HAP-1 (cell line): ENCODE measurements around the gene GPR42.
"Not testable (repeated sequence)": the region's sequence is repeated elsewhere in the genome, so short reads cannot be mapped to it uniquely, and the experiment has no call there.

Experiments
- DNase-seq, 2 experiments: peaks; one replicate each; pipeline ENCODE4 v3.0.0-alpha.2; 2016 to 2020; ENCODE audit warnings: low spot score in 2 of 2
- H3K27me3 ChIP-seq: fragments of 250-450 bp; sonication (Bioruptor Pico); 2 replicates; pipeline ENCODE4 v1.5.1; 2020; ENCODE audit warnings: low read depth, mild to moderate bottlenecking, moderate library complexity
- H3K36me3 ChIP-seq: fragments of 250-450 bp; sonication (Bioruptor Pico); replicated peaks from 2 replicates; pipeline ENCODE4 v1.5.1; 2020; ENCODE audit warnings: mild to moderate bottlenecking
- H3K4me1 ChIP-seq: fragments of 250-450 bp; sonication (Bioruptor Pico); 2 replicates; pipeline ENCODE4 v1.5.1; 2020; ENCODE audit warnings: mild to moderate bottlenecking
- H3K4me3 ChIP-seq: fragments of 250-450 bp; sonication (Bioruptor Pico); 2 replicates; pipeline ENCODE4 v1.5.1; 2020; ENCODE audit warnings: mild to moderate bottlenecking, moderate library complexity
- H3K9me3 ChIP-seq: fragments of 250-450 bp; sonication (Bioruptor Pico); 2 replicates; pipeline ENCODE4 v1.5.1; 2020; ENCODE audit warnings: mild to moderate bottlenecking, moderate library complexity
- in situ Hi-C: fragments of 300-500 bp; cut with MboI; formaldehyde crosslinking; loops from 3 replicates; pipeline ENCODE4 v1.14.3; 2020; ENCODE audit warnings: low sequenced_read_pairs, inconsistent platforms, mixed read lengths

The GPR42 gene

DNA sequence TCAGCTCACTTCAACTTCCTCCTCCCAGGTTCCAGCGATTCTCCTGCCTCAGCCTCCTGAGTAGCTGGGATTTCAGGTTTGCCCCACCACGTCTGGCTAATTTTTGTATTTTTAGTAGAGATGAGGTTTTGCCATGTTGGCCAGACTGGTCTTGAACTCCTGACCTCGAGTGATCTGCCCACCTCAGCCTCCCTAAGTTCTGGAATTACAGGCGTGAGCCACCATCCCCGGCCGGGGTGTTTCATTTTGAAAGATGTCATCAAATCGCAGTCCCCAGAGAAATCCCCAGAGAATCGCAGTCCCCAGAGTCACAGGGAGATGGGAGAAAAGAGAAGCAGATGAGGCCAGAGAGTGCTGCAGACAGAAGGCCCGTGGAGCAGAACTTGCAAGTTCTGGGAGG is 30.5 kb downstream of the GPR42 start:
- DNase-seq, H3K4me1 ChIP-seq, in situ Hi-C loops, H3K9me3 ChIP-seq, H3K4me3 ChIP-seq, H3K27me3 ChIP-seq, H3K36me3 ChIP-seq: not testable (repeated sequence)

- no peaks in the 10 kb centered on the region for H3K9me3 ChIP-seq
- DNase-seq = no peak
- in situ Hi-C loops = no loop called here
- H3K36me3 ChIP-seq = no peaks in the 10 kb centered on the region
- no peak overlapping the region for H3K4me3 ChIP-seq
- no peaks in the 10 kb centered on the region for H3K4me1 ChIP-seq
- no peaks in the 10 kb centered on the region for H3K27me3 ChIP-seq
Measured at GRCh38 chr19:35403116-35403760, 32.4 kb downstream of the GPR42 start.

DNA sequence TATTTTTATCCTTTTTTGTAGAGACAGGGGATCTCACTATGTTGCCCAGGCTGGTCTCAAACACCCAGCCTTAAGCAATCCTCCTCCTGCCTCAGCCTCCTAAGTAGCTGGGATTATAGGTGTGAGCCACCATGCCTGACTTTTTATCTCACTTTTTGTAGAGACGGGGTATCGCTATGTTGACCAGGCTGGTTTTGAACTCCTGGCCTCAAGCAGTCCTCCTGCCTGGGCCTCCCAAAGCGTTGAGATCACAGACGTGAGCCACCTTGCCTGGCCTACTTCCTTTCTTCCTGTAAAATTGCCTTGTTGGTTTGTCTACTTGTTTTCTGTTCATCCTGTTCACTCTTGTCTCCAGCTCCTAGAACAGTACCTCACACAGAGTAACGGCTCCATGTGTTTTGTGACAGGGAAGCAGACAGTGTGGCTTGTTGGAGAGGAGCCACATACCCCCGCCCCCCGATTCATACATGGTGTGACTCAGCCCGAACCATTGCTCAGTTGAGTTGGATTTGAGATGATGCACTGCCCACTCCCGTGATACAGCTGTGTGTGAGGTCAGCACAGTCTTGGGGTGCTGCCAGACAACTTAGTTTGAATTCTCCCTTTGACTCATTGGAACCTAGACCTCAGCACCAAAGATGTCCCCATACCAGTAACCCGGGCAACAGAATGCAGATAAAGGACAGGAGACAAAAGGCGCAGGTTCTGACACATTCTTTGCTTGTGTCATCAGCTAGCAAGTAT is 34.2 kb downstream of the GPR42 start:
- Histone ChIP-seq H3K36me3 (no peaks in the 10 kb centered on the region), H3K4me1 (no peaks in the 10 kb centered on the region), H3K27me3 (peaks cover 1% of the 10 kb centered on the region; the same call in 1 of the 2 replicates), H3K4me3 (no peak overlapping the region), H3K9me3 (no peaks in the 10 kb centered on the region)
- no peak for DNase-seq
- in situ Hi-C loops = no loop called here

GRCh38 chr19:35407619-35408018 is 36.8 kb downstream of the GPR42 start:
- Histone ChIP-seq H3K27me3 (peaks cover 3% of the 10 kb centered on the region; the same call in 1 of the 2 replicates), H3K36me3 (no peaks in the 10 kb centered on the region), H3K9me3 (no peaks in the 10 kb centered on the region), H3K4me3 (no peak overlapping the region), H3K4me1 (no peaks in the 10 kb centered on the region)
- no peak for DNase-seq
- in situ Hi-C loops = no loop called here

- DNase-seq = no peak
- H3K4me1 ChIP-seq = no peaks in the 10 kb centered on the region
- H3K9me3 ChIP-seq = no peaks in the 10 kb centered on the region
- H3K27me3 ChIP-seq = peaks cover 3% of the 10 kb centered on the region; the same call in 1 of the 2 replicates
- no peak overlapping the region for H3K4me3 ChIP-seq
- no peaks in the 10 kb centered on the region for H3K36me3 ChIP-seq
- in situ Hi-C loops = no loop called here
Measured at GRCh38 chr19:35408284-35409171, 37.7 kb downstream of the GPR42 start.

- in situ Hi-C loops = no loop called here
- Histone ChIP-seq H3K27me3 (peaks cover 3% of the 10 kb centered on the region; the same call in 1 of the 2 replicates), H3K4me1 (no peaks in the 10 kb centered on the region), H3K36me3 (no peaks in the 10 kb centered on the region), H3K9me3 (no peaks in the 10 kb centered on the region), H3K4me3 (no peak overlapping the region)
- DNase-seq = no peak
Measured at GRCh38 chr19:35409191-35409590, 38.3 kb downstream of the GPR42 start.

DNA sequence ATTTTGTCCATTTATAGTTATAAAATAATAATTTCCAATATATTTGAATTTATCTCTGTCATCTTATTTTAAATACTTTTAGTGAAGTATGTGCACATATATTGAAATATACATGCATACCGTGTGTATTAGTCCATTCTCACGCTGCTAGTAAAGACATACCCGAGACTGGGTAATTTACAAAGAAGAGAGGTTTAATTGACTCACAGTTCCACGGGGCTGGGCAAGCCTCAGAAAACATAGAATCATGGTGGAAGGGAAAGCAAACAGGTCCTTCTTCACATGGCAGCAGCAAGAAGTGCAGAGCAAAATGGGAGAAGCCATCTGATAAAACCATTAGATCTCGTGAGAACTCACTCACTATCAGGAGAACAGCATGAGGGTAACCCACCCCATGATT is 39.6 kb downstream of the GPR42 start:
- peaks cover 3% of the 10 kb centered on the region; the same call in 1 of the 2 replicates for H3K27me3 ChIP-seq
- H3K4me3 ChIP-seq = no peak overlapping the region
- H3K4me1 ChIP-seq = no peaks in the 10 kb centered on the region
- in situ Hi-C loops = no loop called here
- no peaks in the 10 kb centered on the region for H3K36me3 ChIP-seq
- no peak for DNase-seq
- no peaks in the 10 kb centered on the region for H3K9me3 ChIP-seq

DNA sequence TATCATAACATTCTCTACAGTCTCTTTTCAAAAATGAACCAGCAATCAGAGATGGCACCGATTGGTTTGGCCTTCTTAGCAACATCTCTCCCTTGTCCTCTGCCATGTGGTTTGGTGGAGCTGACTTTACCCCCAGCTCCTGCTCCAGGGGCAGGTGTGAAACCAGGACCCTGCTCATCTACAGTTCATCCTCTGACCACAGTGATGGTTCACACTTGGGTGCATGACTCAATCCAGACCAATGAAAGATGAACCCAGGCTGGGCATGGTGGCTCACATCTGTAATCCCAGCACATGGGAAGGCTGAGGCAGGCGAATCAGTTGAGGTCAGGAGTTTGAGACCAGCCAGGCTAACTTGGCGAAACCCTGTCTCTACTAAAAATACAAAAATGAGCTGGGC is 43.6 kb downstream of the GPR42 start:
- H3K4me1 ChIP-seq = no peaks in the 10 kb centered on the region

DNA sequence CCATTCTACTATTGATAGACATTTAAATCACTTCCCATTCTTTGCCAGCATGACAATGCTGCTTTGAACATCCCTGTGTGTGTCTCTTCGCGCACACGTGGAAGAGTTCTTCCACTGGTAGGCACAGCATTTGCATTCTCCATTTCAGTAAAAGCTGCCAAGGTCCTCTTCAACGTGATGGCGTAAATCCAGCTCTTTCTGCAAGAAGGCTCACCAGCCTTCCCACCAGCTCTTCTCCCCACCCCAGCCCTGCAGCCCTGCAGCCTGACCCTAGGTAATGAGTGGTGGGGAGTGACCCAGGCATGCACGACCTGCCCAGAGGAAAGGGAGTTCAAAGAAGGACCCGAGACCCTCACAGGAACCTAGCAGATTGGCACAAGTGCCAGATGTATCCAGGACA is 45.5 kb downstream of the GPR42 start:
- Histone ChIP-seq H3K9me3 (no peaks in the 10 kb centered on the region), H3K27me3 (peaks cover 3% of the 10 kb centered on the region; the same call in 1 of the 2 replicates), H3K4me3 (no peak overlapping the region), H3K36me3 (no peaks in the 10 kb centered on the region), H3K4me1 (no peaks in the 10 kb centered on the region)
- DNase-seq = no peak
- in situ Hi-C loops = no loop called here

More for the DNA sequence above, 43.6 kb downstream of the GPR42 start:
- in situ Hi-C loops = no loop called here
- no peaks in the 10 kb centered on the region for H3K36me3 ChIP-seq
- H3K9me3 ChIP-seq = no peaks in the 10 kb centered on the region
- no peak for DNase-seq
- H3K4me3 ChIP-seq = no peak overlapping the region
- H3K27me3 ChIP-seq = peaks cover 6% of the 10 kb centered on the region; the same call in 1 of the 2 replicates

GRCh38 chr19:35417278-35417677 is 46.4 kb downstream of the GPR42 start:
- Histone ChIP-seq H3K4me3 (no peak overlapping the region), H3K9me3 (no peaks in the 10 kb centered on the region), H3K4me1 (no peaks in the 10 kb centered on the region), H3K27me3 (peaks cover 3% of the 10 kb centered on the region; the same call in 1 of the 2 replicates), H3K36me3 (no peaks in the 10 kb centered on the region)
- no peak for DNase-seq
- in situ Hi-C loops = no loop called here

DNA sequence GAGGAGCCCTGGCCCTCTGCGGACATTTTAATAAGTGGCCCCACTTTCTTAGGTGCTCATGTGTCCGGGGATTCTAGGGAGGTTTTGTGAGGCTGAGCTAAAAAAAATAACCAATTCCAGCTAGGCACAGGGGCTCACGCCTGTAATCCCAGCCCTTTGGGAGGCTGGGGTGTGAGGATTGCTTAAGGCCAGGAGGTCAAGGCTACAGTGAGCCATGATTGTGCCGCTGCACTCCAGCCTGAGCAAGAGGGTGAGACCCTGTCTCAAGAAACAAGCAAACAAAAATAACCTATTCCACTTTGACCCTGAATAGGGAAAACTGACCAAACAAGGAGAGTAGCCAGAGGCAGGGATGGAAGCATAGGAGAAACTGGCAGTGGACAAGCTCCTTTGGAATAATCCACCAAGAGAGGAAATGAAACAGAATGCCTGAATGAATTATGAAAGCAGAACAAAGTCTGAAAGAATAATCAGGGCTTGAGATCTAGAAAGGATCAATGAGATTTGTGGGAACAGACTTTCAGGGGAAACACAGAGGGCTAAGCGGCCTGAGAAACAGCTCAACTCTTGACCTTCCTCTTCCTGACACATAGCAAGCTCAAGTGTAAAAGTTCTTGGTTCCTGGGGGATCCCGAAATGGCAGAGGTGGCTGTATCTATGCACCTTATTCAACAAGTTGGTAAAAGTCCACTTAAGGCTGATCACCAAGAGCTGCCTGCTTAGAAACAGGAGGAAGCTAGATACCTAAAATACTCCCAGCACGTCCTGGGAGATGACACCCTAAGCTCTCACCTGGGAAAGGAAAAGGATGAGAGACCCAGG is 47.1 kb downstream of the GPR42 start:
- Histone ChIP-seq H3K4me1 (no peaks in the 10 kb centered on the region), H3K36me3 (no peaks in the 10 kb centered on the region), H3K9me3 (no peaks in the 10 kb centered on the region), H3K27me3 (peaks cover 3% of the 10 kb centered on the region; the same call in 1 of the 2 replicates), H3K4me3 (no peak overlapping the region)
- in situ Hi-C loops = no loop called here
- DNase-seq = no peak

GRCh38 chr19:35419046-35419445 is 48.2 kb downstream of the GPR42 start:
- in situ Hi-C loops = no loop called here

DNA sequence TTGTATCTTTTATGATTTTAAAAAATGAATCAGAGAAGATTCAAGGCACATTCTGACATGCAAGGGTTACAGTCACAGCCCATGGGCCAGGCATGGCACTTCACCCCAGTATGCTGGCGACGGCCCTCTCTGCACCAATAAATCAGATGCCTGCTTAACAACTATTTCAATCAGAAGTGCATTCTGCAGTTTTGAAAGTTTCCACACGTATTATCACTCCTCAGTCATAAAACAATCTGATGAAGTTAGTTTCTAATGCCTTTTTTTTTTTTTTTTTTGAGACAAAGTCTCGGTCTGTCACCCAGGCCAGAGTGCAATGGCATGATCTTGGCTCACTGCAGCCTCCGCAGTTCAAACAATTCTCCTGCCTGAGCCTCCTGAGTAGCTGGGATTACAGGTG is 48.9 kb downstream of the GPR42 start:
- Histone ChIP-seq H3K27me3 (peaks cover 3% of the 10 kb centered on the region; the same call in 1 of the 2 replicates), H3K9me3 (no peaks in the 10 kb centered on the region), H3K36me3 (no peaks in the 10 kb centered on the region), H3K4me3 (no peak overlapping the region), H3K4me1 (no peaks in the 10 kb centered on the region)
- in situ Hi-C loops = no loop called here
- no peak for DNase-seq

More at GRCh38 chr19:35419046-35419445, 48.2 kb downstream of the GPR42 start:
- DNase-seq = no peak
- Histone ChIP-seq H3K4me3 (no peak overlapping the region), H3K36me3 (no peaks in the 10 kb centered on the region), H3K9me3 (no peaks in the 10 kb centered on the region), H3K27me3 (peaks cover 3% of the 10 kb centered on the region; the same call in 1 of the 2 replicates), H3K4me1 (no peaks in the 10 kb centered on the region)
